Measurements from ENCODE around the gene E2F7.

Gene E2F7

GRCh38 chr12:77070382-77070781 is 5.0 kb upstream of the E2F7 start:
- Histone ChIP-seq H3K4me1 (ENCODE audit: control insufficient read depth in 1 of 2, insufficient read depth in 2 of 2, low read length in 2 of 2) (no peaks in the 10 kb centered on the region), H3K9ac (ENCODE audit: low read depth in 1 of 2, low read length in 2 of 2) (no peak overlapping the region), H3K27ac (ENCODE audit: low read depth, low read length) (no peak overlapping the region), H3K4me3 (ENCODE audit: low read depth in 1 of 2, low read length in 2 of 2) (no peak overlapping the region), H3K36me3 (ENCODE audit: control insufficient read depth in 1 of 2, insufficient read depth in 2 of 2, low read length in 2 of 2) (no peaks in the 10 kb centered on the region), H3K9me3 (ENCODE audit: control insufficient read depth in 1 of 2, low read length in 2 of 2) (no peaks in the 10 kb centered on the region), H3K27me3 (ENCODE audit: control insufficient read depth in 1 of 2, insufficient read depth in 2 of 2, low read length in 2 of 2) (no peaks in the 10 kb centered on the region)

DNA sequence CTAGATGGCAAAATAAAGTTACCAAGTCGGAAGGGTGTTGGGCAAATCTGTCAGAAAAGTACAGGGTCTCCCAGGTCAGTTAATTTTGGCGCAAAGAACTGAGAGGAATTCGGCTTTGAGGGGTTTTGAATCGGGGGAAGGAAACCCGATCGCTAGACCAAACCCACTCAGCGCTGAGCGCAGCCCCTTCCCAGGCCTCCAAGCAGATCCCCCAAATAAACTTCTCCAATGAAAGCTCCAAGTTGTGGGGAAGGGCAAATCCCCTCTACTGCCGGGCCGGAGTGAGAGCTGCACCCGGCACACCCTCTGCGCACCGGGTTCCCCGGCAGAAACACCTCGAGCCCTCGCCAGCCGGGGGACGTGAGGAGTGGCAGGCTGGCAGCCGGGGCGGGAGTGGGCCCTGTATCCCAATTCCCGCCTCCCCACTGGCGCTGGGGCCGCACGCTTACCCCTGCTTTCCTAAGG is 441 bp downstream of the E2F7 start:
- Histone ChIP-seq H3K4me1 (ENCODE audit: control insufficient read depth in 1 of 2, insufficient read depth in 2 of 2, low read length in 2 of 2) (peaks cover 5 to 10% of the 10 kb centered on the region in 2 donors), H3K9ac (ENCODE audit: low read depth in 1 of 2, low read length in 2 of 2) (peak overlapping the region; percentile 8 to 40), H3K27me3 (ENCODE audit: control insufficient read depth in 1 of 2, insufficient read depth in 2 of 2, low read length in 2 of 2) (no peaks in the 10 kb centered on the region), H3K36me3 (ENCODE audit: control insufficient read depth in 1 of 2, insufficient read depth in 2 of 2, low read length in 2 of 2) (no peaks in the 10 kb centered on the region), H3K27ac (ENCODE audit: low read depth, low read length) (no peak overlapping the region), H3K4me3 (ENCODE audit: low read depth in 1 of 2, low read length in 2 of 2) (peak overlapping the region; percentile 79 to 81), H3K9me3 (ENCODE audit: control insufficient read depth in 1 of 2, low read length in 2 of 2) (no peaks in the 10 kb centered on the region)

GRCh38 chr12:77062846-77063461 is 2.4 kb downstream of the E2F7 start:
- Histone ChIP-seq H3K4me3 (ENCODE audit: low read depth in 1 of 2, low read length in 2 of 2) (peak overlapping the region; percentile 6 to 33), H3K27ac (ENCODE audit: low read depth, low read length) (no peak overlapping the region), H3K9ac (ENCODE audit: low read depth in 1 of 2, low read length in 2 of 2) (no peak overlapping the region), H3K36me3 (ENCODE audit: control insufficient read depth in 1 of 2, insufficient read depth in 2 of 2, low read length in 2 of 2) (no peaks in the 10 kb centered on the region), H3K9me3 (ENCODE audit: control insufficient read depth in 1 of 2, low read length in 2 of 2) (no peaks in the 10 kb centered on the region), H3K27me3 (ENCODE audit: control insufficient read depth in 1 of 2, insufficient read depth in 2 of 2, low read length in 2 of 2) (no peaks in the 10 kb centered on the region), H3K4me1 (ENCODE audit: control insufficient read depth in 1 of 2, insufficient read depth in 2 of 2, low read length in 2 of 2) (peaks cover 5 to 10% of the 10 kb centered on the region in 2 donors)

DNA sequence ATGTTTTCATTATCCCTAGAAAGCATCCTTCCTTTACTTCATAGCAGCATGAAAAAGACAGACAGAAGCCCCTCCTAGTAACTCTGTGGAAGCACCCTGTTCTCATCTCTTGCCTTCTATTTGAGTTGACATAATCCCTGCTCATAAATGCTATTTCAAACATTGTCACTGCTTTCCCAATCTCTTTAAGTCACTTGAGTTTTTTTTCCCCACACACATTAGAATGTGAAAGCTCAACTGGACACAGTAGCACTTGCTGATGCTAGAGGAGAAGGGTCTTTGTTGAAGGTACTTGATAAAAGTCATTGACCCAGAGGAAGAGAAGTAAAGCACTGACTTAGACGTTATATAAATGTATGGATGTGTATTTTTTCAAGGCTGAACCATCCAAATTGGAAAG is 3.0 kb downstream of the E2F7 start:
- no peak overlapping the region for H3K9ac ChIP-seq (ENCODE audit: low read depth in 1 of 2, low read length in 2 of 2)
- H3K36me3 ChIP-seq (ENCODE audit: control insufficient read depth in 1 of 2, insufficient read depth in 2 of 2, low read length in 2 of 2) = no peaks in the 10 kb centered on the region
- peaks cover 5 to 10% of the 10 kb centered on the region in 2 donors for H3K4me1 ChIP-seq (ENCODE audit: control insufficient read depth in 1 of 2, insufficient read depth in 2 of 2, low read length in 2 of 2)
- H3K9me3 ChIP-seq (ENCODE audit: control insufficient read depth in 1 of 2, low read length in 2 of 2) = no peaks in the 10 kb centered on the region
- H3K27me3 ChIP-seq (ENCODE audit: control insufficient read depth in 1 of 2, insufficient read depth in 2 of 2, low read length in 2 of 2) = no peaks in the 10 kb centered on the region
- no peak overlapping the region for H3K27ac ChIP-seq (ENCODE audit: low read depth, low read length)
- H3K4me3 ChIP-seq (ENCODE audit: low read depth in 1 of 2, low read length in 2 of 2) = no peak overlapping the region

DNA sequence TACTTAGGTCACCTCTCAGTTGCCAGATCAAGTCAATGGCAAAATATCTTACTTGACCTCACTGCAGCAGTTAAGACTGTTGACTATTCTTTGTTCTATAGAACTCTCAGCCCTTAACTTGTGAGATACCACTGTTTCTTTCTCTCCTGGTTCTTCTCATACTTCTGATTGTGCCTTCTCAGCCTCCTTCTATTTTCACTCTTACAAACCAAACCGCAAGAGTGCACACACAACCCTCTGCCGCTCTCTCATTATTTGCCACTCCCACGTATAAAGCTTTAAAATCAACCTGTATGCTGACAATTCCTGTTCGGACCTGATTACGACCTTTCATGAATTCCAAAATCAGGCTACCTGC is 4.5 kb downstream of the E2F7 start:
- H3K36me3 ChIP-seq (ENCODE audit: control insufficient read depth in 1 of 2, insufficient read depth in 2 of 2, low read length in 2 of 2) = no peaks in the 10 kb centered on the region
- no peak overlapping the region for H3K4me3 ChIP-seq (ENCODE audit: low read depth in 1 of 2, low read length in 2 of 2)
- no peak overlapping the region for H3K27ac ChIP-seq (ENCODE audit: low read depth, low read length)
- no peak overlapping the region for H3K9ac ChIP-seq (ENCODE audit: low read depth in 1 of 2, low read length in 2 of 2)
- peaks cover 5 to 10% of the 10 kb centered on the region in 2 donors for H3K4me1 ChIP-seq (ENCODE audit: control insufficient read depth in 1 of 2, insufficient read depth in 2 of 2, low read length in 2 of 2)
- H3K9me3 ChIP-seq (ENCODE audit: control insufficient read depth in 1 of 2, low read length in 2 of 2) = no peaks in the 10 kb centered on the region
- H3K27me3 ChIP-seq (ENCODE audit: control insufficient read depth in 1 of 2, insufficient read depth in 2 of 2, low read length in 2 of 2) = no peaks in the 10 kb centered on the region

DNA sequence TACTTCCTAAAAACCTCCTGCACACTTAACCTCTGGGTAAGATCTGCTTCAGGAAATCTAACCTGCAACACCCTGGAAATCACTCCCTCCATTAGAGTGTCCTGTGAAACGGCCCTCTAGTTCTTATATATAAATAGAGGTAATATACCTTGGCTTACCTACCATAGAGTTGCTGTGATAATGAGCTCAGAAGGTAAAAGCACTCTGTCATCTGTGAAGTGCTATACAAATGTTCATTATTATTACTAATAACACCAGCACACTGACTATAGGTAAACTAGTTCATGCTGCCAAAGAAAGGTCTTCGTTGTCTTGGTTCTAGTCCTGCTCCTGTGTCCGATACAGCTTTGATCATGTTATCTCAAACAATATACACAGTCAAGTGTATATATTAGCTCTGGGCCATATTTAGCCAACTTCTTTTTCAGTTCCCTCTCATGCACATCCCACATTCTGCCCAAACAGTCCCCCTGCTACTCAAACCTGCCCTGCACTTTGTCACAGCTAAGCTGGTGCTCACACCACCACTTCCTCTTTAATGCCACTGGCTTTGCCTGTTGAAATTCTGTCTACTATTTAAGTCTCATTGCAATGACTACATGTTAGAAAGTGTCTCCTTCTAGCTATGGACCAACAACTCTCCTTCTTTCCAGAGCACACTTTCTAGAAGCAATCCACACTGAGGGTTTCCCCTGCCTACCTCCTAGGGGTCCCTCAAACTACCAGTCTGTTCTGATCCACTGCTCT is 5.1 kb downstream of the E2F7 start:
- H3K9me3 ChIP-seq (ENCODE audit: control insufficient read depth in 1 of 2, low read length in 2 of 2) = no peaks in the 10 kb centered on the region
- H3K4me3 ChIP-seq (ENCODE audit: low read depth in 1 of 2, low read length in 2 of 2) = no peak overlapping the region
- H3K4me1 ChIP-seq (ENCODE audit: control insufficient read depth in 1 of 2, insufficient read depth in 2 of 2, low read length in 2 of 2) = peaks cover 5 to 10% of the 10 kb centered on the region in 2 donors
- no peaks in the 10 kb centered on the region for H3K36me3 ChIP-seq (ENCODE audit: control insufficient read depth in 1 of 2, insufficient read depth in 2 of 2, low read length in 2 of 2)
- no peak overlapping the region for H3K27ac ChIP-seq (ENCODE audit: low read depth, low read length)
- H3K27me3 ChIP-seq (ENCODE audit: control insufficient read depth in 1 of 2, insufficient read depth in 2 of 2, low read length in 2 of 2) = no peaks in the 10 kb centered on the region
- no peak overlapping the region for H3K9ac ChIP-seq (ENCODE audit: low read depth in 1 of 2, low read length in 2 of 2)

GRCh38 chr12:77058740-77059139 is 6.6 kb downstream of the E2F7 start:
- Histone ChIP-seq H3K27ac (ENCODE audit: low read depth, low read length) (no peak overlapping the region), H3K36me3 (ENCODE audit: control insufficient read depth in 1 of 2, insufficient read depth in 2 of 2, low read length in 2 of 2) (no peaks in the 10 kb centered on the region), H3K9me3 (ENCODE audit: control insufficient read depth in 1 of 2, low read length in 2 of 2) (no peaks in the 10 kb centered on the region), H3K27me3 (ENCODE audit: control insufficient read depth in 1 of 2, insufficient read depth in 2 of 2, low read length in 2 of 2) (no peaks in the 10 kb centered on the region), H3K9ac (ENCODE audit: low read depth in 1 of 2, low read length in 2 of 2) (no peak overlapping the region), H3K4me3 (ENCODE audit: low read depth in 1 of 2, low read length in 2 of 2) (no peak overlapping the region), H3K4me1 (ENCODE audit: control insufficient read depth in 1 of 2, insufficient read depth in 2 of 2, low read length in 2 of 2) (peaks cover 0 to 4% of the 10 kb centered on the region in 2 donors)

DNA sequence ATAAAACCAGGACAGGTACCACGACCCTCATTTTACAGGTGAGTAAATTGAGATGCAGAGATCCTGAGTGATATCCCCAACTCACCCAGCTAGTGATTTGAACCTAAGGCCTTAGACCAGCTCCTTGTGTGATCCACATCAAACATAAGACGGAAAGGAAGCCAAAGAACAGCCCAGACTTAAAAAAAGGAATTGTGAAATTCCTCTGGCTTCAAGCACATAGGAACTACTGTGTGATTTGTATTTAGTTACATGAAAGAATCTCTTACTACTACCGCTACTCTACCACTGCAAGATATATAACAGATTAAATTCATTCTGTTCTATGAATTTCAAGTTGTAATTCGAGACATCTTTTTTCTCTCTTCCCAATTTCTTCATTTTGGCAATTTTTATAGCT is 10.5 kb downstream of the E2F7 start:
- Histone ChIP-seq H3K36me3 (ENCODE audit: control insufficient read depth in 1 of 2, insufficient read depth in 2 of 2, low read length in 2 of 2) (no peaks in the 10 kb centered on the region), H3K4me3 (ENCODE audit: low read depth in 1 of 2, low read length in 2 of 2) (no peak overlapping the region), H3K27me3 (ENCODE audit: control insufficient read depth in 1 of 2, insufficient read depth in 2 of 2, low read length in 2 of 2) (no peaks in the 10 kb centered on the region), H3K9me3 (ENCODE audit: control insufficient read depth in 1 of 2, low read length in 2 of 2) (no peaks in the 10 kb centered on the region), H3K9ac (ENCODE audit: low read depth in 1 of 2, low read length in 2 of 2) (no peak overlapping the region), H3K4me1 (ENCODE audit: control insufficient read depth in 1 of 2, insufficient read depth in 2 of 2, low read length in 2 of 2) (no peaks in the 10 kb centered on the region), H3K27ac (ENCODE audit: low read depth, low read length) (no peak overlapping the region)

GRCh38 chr12:77053259-77053658 is 12.1 kb downstream of the E2F7 start:
- no peak overlapping the region for H3K4me3 ChIP-seq (ENCODE audit: low read depth in 1 of 2, low read length in 2 of 2)
- no peaks in the 10 kb centered on the region for H3K27me3 ChIP-seq (ENCODE audit: control insufficient read depth in 1 of 2, insufficient read depth in 2 of 2, low read length in 2 of 2)
- H3K36me3 ChIP-seq (ENCODE audit: control insufficient read depth in 1 of 2, insufficient read depth in 2 of 2, low read length in 2 of 2) = no peaks in the 10 kb centered on the region
- H3K27ac ChIP-seq (ENCODE audit: low read depth, low read length) = no peak overlapping the region
- no peaks in the 10 kb centered on the region for H3K9me3 ChIP-seq (ENCODE audit: control insufficient read depth in 1 of 2, low read length in 2 of 2)
- H3K9ac ChIP-seq (ENCODE audit: low read depth in 1 of 2, low read length in 2 of 2) = no peak overlapping the region
- H3K4me1 ChIP-seq (ENCODE audit: control insufficient read depth in 1 of 2, insufficient read depth in 2 of 2, low read length in 2 of 2) = no peaks in the 10 kb centered on the region

DNA sequence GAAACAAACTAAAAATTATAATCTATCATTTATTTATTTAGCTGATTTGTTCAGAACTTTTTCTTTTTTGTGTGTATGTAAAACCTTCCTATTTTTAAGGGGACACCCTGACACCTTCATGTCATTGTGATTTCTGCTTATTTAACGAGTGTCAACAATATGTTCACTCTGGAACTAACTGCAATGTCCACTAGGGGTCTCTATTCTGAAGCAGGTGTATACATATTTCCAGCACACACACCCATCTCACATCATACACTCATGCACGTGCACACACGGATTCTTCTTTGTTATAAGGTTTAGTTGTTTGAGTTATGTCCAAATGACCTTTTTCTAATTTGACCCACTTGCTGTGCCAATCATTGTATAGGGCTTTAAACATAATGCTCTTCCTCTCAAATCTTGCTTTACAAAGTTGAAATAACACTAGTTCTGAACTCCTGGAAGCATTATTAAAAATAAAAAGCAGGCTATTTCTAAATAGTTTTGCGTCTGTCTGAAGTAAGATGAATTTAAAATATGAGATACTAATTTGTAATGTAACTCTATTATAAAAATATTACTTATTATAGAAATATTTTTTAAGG is 15.5 kb downstream of the E2F7 start:
- Histone ChIP-seq H3K9me3 (ENCODE audit: control insufficient read depth in 1 of 2, low read length in 2 of 2) (no peaks in the 10 kb centered on the region), H3K4me3 (ENCODE audit: low read depth in 1 of 2, low read length in 2 of 2) (no peak overlapping the region), H3K27me3 (ENCODE audit: control insufficient read depth in 1 of 2, insufficient read depth in 2 of 2, low read length in 2 of 2) (no peaks in the 10 kb centered on the region), H3K36me3 (ENCODE audit: control insufficient read depth in 1 of 2, insufficient read depth in 2 of 2, low read length in 2 of 2) (no peaks in the 10 kb centered on the region), H3K4me1 (ENCODE audit: control insufficient read depth in 1 of 2, insufficient read depth in 2 of 2, low read length in 2 of 2) (no peaks in the 10 kb centered on the region), H3K27ac (ENCODE audit: low read depth, low read length) (no peak overlapping the region), H3K9ac (ENCODE audit: low read depth in 1 of 2, low read length in 2 of 2) (no peak overlapping the region)

All from duodenal mucosa (tissue), 2 donors.